MM.1S (cell line): ENCODE results near the gene GFOD1.

ENCODE experiments used
- DNase-seq: peaks from one replicate; pipeline ENCODE4 v3.0.0-alpha.2; 2015
- H2AFZ ChIP-seq: fragments of 300-600 bp; sonication (generic); 2 replicates; pipeline ENCODE4 v1.6.0; 2016; ENCODE audit warnings: antibody characterized with exemption, low read length
- H3F3A ChIP-seq: fragments of 300-600 bp; sonication (generic); 2 replicates; pipeline ENCODE4 v1.6.1; 2016; ENCODE audit warnings: mild to moderate bottlenecking, antibody characterized with exemption, low read length, moderate library complexity, mixed read lengths; ENCODE audit not compliant: insufficient read depth
- H3K27ac ChIP-seq: fragments of 300-600 bp; sonication (generic); 2 replicates; pipeline ENCODE4 v1.5.1; 2016; ENCODE audit warnings: mild to moderate bottlenecking, low read length
- H3K27me3 ChIP-seq: fragments of 300-600 bp; sonication (generic); replicated peaks from 2 replicates; pipeline ENCODE4 v1.6.0; 2016; ENCODE audit warnings: low read length; ENCODE audit not compliant: insufficient read depth
- H3K36me3 ChIP-seq: fragments of 300-600 bp; sonication (generic); replicated peaks from 2 replicates; pipeline ENCODE4 v1.6.1; 2016; ENCODE audit warnings: mild to moderate bottlenecking, low read length, mixed read lengths; ENCODE audit not compliant: insufficient read depth
- H3K4me1 ChIP-seq: fragments of 300-600 bp; sonication (generic); 2 replicates; pipeline ENCODE4 v1.6.1; 2016; ENCODE audit warnings: low read length, mixed read lengths
- H3K4me2 ChIP-seq: fragments of 300-600 bp; sonication (generic); 2 replicates; pipeline ENCODE4 v1.6.0; 2016; ENCODE audit warnings: low read depth, low read length
- H3K4me3 ChIP-seq: fragments of 300-600 bp; sonication (generic); 2 replicates; pipeline ENCODE4 v1.5.1; 2016; ENCODE audit warnings: low read length, mixed read lengths
- H3K79me2 ChIP-seq: fragments of 300-600 bp; sonication (generic); 2 replicates; pipeline ENCODE4 v1.6.1; 2016; ENCODE audit warnings: mixed run types, low read length, mixed read lengths
- H3K9ac ChIP-seq: fragments of 300-600 bp; sonication (generic); 2 replicates; pipeline ENCODE4 v1.6.1; 2016; ENCODE audit warnings: low read length, mixed read lengths
- H3K9me2 ChIP-seq: fragments of 300-600 bp; sonication (generic); replicated peaks from 2 replicates; pipeline ENCODE4 v1.6.1; 2016; ENCODE audit warnings: mild to moderate bottlenecking, low read length, mixed read lengths; ENCODE audit not compliant: insufficient read depth
- H3K9me3 ChIP-seq: fragments of 300-600 bp; sonication (generic); replicated peaks from 2 replicates; pipeline ENCODE4 v1.6.1; 2016; ENCODE audit warnings: mild to moderate bottlenecking, low read length, mixed read lengths; ENCODE audit not compliant: insufficient read depth
- H4K20me1 ChIP-seq: fragments of 300-600 bp; sonication (generic); 2 replicates; pipeline ENCODE4 v1.6.1; 2016; ENCODE audit warnings: mild to moderate bottlenecking, low read length, moderate library complexity, mixed read lengths; ENCODE audit not compliant: insufficient read depth
- EZH2 ChIP-seq: fragments of 300-600 bp; sonication (generic); optimal IDR thresholded peaks from 2 replicates; pipeline ENCODE3; 2017; ENCODE audit warnings: low read depth, mild to moderate bottlenecking, antibody characterized with exemption, low read length, mixed read lengths
- EZH2phosphoT487 ChIP-seq: fragments of 300-600 bp; sonication (generic); IDR thresholded peaks from 2 replicates; pipeline ENCODE4 v1.6.1; 2018; ENCODE audit warnings: antibody characterized with exemption, low read length
- TF ChIP-seq, protein P1 (sequence below): fragments of 300-600 bp; sonication (generic); IDR thresholded peaks from 2 replicates; pipeline ENCODE4 v1.5.1; 2016; ENCODE audit warnings: antibody characterized with exemption, low read length, mixed read lengths

GFOD1 gene

DNA sequence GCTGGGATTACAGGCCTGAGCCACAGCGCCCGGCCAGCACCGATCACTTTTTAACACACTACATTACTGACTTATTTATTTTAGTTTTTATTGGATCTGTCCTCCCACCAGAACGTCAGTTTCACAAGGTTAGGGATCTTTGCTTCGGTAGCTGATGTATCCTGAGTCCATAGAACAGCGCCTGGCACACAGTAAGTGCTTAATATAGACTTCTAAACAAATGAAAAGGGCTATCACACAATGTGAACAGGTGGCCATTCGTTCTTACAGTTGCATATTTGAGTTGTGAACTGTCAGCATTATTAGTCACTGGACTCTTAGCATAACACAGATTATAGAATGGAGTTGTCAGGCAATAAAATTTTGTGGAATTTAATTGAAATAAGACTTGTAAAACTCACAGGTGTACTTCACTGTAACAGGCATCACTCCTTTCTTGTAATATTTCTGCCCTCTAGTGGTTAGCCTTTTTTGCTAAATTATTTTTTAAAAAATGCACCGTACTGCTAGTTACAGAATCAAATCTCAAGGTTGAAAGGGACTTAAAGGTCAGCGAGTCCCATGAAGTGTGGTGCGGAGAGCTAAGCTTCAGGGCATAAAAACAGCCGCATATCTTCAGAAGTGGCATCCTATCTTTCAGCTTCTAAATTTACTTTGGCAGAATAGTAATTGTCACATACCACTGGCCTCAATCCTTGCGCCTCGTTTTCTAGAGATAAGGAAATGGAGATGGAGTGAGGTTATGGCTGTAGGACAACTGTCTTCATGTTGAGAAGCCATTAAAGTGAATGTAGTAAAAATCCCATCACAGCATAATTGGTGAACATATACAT, 155.7 kb downstream of the GFOD1 start:
- Histone ChIP-seq H3K27me3 (no peaks in the 10 kb centered on the region), H3K9me2 (no peaks in the 10 kb centered on the region), H3K27ac (no peak overlapping the region), H3K9me3 (no peaks in the 10 kb centered on the region), H3K9ac (no peak overlapping the region), H2AFZ (no peak overlapping the region), H3K79me2 (peaks cover 9% of the 10 kb centered on the region), H3F3A (peaks cover 16% of the 10 kb centered on the region), H4K20me1 (no peaks in the 10 kb centered on the region), H3K36me3 (no peaks in the 10 kb centered on the region), H3K4me2 (no peak overlapping the region), H3K4me1 (peaks cover 30% of the 10 kb centered on the region), H3K4me3 (no peak overlapping the region)
- peak; percentile 57 for DNase-seq
- TF ChIP-seq, protein P1, sequence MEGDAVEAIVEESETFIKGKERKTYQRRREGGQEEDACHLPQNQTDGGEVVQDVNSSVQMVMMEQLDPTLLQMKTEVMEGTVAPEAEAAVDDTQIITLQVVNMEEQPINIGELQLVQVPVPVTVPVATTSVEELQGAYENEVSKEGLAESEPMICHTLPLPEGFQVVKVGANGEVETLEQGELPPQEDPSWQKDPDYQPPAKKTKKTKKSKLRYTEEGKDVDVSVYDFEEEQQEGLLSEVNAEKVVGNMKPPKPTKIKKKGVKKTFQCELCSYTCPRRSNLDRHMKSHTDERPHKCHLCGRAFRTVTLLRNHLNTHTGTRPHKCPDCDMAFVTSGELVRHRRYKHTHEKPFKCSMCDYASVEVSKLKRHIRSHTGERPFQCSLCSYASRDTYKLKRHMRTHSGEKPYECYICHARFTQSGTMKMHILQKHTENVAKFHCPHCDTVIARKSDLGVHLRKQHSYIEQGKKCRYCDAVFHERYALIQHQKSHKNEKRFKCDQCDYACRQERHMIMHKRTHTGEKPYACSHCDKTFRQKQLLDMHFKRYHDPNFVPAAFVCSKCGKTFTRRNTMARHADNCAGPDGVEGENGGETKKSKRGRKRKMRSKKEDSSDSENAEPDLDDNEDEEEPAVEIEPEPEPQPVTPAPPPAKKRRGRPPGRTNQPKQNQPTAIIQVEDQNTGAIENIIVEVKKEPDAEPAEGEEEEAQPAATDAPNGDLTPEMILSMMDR, result peak; percentile 57
- TF ChIP-seq EZH2 (no peak), EZH2phosphoT487 (no peak)

DNA sequence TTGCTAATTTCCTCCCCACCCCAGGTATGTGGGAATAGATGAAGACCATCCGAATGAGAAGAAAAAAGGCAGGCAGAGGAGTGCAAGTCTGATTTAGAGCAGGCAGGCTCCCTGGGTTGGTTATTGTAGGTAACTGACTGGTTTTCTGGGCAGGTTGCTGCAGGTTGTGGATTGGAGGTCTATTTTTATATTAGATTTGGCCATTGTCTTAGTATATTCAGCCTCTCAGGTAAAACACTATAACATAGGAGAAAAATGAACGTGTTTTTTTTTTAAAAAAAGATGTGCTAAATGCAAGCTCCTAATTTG, 158.6 kb downstream of the GFOD1 start:
- Histone ChIP-seq H3K4me1 (peaks cover 32% of the 10 kb centered on the region), H3K36me3 (no peaks in the 10 kb centered on the region), H3K4me2 (peak overlapping the region; percentile 95), H3K4me3 (peak overlapping the region; percentile 68), H4K20me1 (no peaks in the 10 kb centered on the region), H3K9ac (peak overlapping the region; percentile 87), H3F3A (peaks cover 16% of the 10 kb centered on the region), H3K9me2 (no peaks in the 10 kb centered on the region), H3K79me2 (peaks cover 18% of the 10 kb centered on the region), H3K27ac (peak overlapping the region; percentile 80), H3K27me3 (no peaks in the 10 kb centered on the region), H3K9me3 (no peaks in the 10 kb centered on the region), H2AFZ (peak overlapping the region; percentile 88)
- DNase-seq, result no peak
- TF ChIP-seq EZH2 (no peak), EZH2phosphoT487 (no peak)
- TF ChIP-seq, protein P1, result no peak

DNA sequence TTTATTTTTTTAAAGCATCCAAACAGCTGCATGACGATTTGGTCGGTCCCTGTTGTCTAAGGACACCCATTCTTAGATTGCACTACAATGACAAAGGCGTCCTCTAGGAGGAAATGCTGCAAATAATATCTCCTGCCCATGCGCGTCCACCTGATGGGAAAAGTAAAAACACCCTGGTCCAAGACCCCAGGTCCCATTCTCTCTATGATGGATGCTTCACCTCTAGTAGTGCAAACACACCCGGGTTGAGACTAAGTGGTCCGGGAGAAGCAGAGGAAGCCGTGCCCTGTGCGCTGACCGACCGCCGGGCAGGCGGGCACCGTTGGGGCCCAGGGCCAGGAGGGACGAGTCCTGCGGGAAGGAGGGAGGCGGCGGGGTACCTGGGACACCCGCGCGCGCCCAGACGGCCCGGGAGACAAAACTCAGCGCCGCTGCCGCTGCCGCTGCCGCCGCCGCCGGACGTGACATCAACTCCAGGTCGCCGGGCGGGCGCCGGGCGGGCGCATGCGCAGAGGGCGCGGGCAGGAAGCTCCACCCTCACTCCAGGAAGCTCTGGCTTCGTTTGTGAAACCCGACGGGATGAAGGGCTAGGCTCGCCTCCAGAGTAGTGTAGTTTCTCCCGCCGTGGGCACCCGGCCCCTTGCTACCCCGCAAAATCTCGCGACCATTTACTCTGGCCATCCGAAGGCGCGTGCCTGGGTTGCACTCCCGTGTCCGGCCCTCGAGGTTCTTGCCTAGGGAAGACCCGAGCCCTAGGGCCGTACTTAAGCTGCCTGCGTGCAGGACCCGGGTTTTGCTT, 159.1 kb downstream of the GFOD1 start, which contains the start of gene TBC1D7:
Gene TBC1D7, minus strand, starts transcription at position 462 of the 799 bp plus-strand sequence. CDS start 1,639 bp downstream, outside the sequence.
- no peaks in the 10 kb centered on the region for H3K27me3 ChIP-seq
- H3K9me2 ChIP-seq, result no peaks in the 10 kb centered on the region
- peaks cover 16% of the 10 kb centered on the region for H3F3A ChIP-seq
- H3K4me3 ChIP-seq, result peak within 1 kb of the TSS; percentile 68
- peaks cover 18% of the 10 kb centered on the region for H3K79me2 ChIP-seq
- TF ChIP-seq EZH2phosphoT487, result no peak
- TF ChIP-seq, protein P1, result 0 out of 2 replicates have a peak, but pooled peaks have one; percentile 18
- H3K9me3 ChIP-seq, result no peaks in the 10 kb centered on the region
- H3K36me3 ChIP-seq, result no peaks in the 10 kb centered on the region
- H3K4me1 ChIP-seq, result peaks cover 32% of the 10 kb centered on the region
- H3K27ac ChIP-seq, result peak within 1 kb of the TSS; percentile 80
- DNase-seq, result peak; percentile 91
- peak within 1 kb of the TSS; percentile 95 for H3K4me2 ChIP-seq
- H2AFZ ChIP-seq, result peak within 1 kb of the TSS; percentile 88
- H4K20me1 ChIP-seq, result no peaks in the 10 kb centered on the region
- peak within 1 kb of the TSS; percentile 87 for H3K9ac ChIP-seq
